CD1c-positive myeloid dendritic cell (primary cell): ENCODE results near the gene RGS6.
A peak's percentile ranks its signal among the peaks of the same experiment; 100 is the strongest.
"Not testable (repeated sequence)": the region's sequence is repeated elsewhere in the genome, so short reads cannot be mapped to it uniquely, and the experiment has no call there.

ENCODE experiments used
- DNase-seq: peaks from one replicate; pipeline ENCODE4 v3.0.0-alpha.2; 2016; ENCODE audit errors: extremely low spot score

The RGS6 gene

DNA sequence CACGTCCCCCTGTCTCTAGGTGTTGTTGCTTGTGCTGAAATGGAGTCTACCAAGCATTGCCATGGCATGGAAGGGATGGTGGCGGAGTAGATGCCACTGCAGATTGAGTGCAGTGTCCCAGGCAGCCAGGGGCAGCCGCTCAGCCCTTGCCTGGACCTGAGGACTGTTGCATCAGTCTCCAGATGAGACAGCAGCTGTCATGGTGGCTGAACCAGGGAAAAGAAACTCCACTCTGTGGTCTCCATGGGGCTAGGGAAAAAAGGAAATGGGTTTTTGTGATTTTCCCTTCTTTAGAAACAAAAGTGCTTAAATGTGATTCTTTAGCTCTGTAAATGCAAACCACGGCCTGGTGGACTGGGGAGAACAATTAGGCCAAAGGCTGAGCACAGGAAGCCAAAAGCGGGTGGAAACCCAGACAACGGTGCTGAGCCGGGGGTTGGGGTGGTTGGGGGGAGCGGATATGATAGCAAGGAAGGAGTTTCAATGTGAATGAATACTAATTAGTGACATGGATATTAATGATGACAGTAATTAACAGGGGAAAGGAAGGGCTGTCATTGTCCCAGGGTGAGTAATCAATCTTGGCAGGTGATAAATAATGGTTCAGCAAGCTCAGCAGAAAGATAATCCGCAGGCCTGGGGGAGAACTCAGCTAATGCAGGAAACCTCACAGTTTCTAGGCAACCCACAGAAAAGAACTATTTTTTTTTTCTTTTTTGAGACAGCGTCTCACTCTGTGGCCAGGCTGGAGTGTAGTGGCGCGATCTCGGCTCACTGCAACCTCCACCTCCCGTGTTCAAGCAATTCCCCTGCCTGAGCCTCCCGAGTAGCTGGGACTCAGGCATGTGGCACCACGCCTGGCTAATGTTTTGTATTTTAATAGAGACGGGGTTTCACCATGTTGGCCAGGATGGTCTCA, 519.1 kb downstream of the RGS6 start:
- peak; percentile 11 for DNase-seq

GRCh38 chr14:72452774-72453173, 520.5 kb downstream of the RGS6 start:
- DNase-seq, result no peak

GRCh38 chr14:72454388-72455160, 522.3 kb downstream of the RGS6 start:
- DNase-seq, result no peak

DNA sequence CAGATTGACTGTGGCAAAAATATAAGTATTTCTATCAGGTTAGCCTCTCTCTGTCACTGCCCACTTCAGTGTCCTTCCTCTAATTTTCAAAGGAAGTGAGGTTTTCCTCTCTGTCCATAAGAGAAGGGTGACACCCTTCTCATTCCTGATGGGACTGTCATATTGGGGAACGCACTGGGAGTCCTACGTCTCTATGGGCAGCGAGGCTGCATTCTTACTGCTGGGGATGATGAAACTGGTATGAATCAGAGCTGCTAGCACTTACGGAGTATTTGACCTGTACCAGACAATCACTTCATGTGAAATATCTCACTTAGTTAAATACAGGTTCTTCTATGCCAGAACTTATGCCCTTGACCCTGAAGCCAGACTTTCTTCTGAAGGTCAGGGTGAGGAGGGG, 525.4 kb downstream of the RGS6 start:
- no peak for DNase-seq

DNA sequence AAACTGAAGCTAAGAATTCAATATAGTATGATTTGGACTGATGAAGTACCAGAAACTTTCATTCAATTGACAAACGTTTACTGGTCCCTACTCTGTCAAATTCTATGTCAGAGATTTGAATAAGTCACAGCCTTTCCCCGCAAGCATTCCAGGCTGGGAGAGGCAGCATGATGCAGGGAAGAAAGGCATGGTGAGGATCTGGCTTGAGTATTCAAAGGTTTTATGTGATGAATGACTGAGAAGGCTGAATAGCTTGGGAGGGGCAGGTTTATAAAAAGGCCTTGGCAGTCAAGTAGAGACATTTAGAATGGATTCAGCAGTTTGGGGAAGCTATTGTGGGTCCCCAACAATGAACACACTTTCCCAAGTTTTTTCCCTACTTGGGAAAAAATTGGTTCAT, 529.8 kb downstream of the RGS6 start:
- no peak for DNase-seq

DNA sequence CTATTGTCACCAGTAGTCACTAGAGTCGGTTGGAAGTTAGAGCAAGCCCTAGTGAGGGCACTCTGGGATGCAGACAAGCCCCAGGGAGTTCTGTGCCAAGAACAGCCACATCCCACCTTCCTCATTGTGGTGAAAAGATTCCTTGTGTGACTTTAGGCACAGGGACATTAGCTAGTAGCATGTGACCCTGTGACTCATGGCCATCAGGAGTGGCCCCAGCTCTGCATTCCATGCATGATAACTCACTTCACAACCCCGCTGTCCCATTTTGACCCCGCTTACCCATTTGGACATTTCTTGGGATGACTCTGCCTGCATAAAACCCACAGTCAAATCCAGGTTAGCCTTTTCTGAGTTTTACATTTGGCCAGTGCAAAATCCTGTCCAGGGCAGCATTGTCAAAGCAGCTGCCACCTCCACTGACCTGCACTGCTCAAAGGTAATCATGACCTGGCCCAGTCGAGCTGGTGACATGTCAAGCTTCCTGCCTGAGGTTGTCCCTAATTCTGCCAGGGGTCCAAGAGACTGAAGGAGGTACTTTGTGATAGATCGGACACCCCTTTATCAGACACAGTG, 531.1 kb downstream of the RGS6 start:
- no peak for DNase-seq

- DNase-seq, result no peak
Observed at GRCh38 chr14:72464226-72464625, 532.0 kb downstream of the RGS6 start.

GRCh38 chr14:72466325-72466724, 534.1 kb downstream of the RGS6 start:
- no peak for DNase-seq

- no peak for DNase-seq
Observed at GRCh38 chr14:72471346-72471745, 539.1 kb downstream of the RGS6 start.

DNA sequence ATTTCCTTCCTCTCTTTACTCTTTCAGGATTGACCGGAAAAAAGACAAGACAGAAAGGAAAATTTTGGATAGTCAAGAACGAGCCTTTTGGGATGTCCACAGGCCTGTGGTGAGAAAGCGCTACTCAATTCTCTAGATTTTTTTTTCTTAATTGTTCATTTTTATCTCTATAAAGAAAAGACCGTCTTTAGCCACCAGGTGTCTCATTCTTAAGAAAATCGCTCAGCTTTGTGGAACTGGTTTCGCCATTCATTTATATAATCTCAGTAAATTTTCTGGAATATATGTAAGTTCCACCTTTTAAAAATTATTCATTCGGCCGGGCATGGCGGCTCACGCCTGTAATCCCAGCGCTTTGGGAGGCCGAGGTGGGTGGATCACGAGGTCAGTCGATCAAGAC, 540.6 kb downstream of the RGS6 start:
- DNase-seq, result no peak

GRCh38 chr14:72476657-72477499, 544.6 kb downstream of the RGS6 start:
- DNase-seq, result peak; percentile 92

DNA sequence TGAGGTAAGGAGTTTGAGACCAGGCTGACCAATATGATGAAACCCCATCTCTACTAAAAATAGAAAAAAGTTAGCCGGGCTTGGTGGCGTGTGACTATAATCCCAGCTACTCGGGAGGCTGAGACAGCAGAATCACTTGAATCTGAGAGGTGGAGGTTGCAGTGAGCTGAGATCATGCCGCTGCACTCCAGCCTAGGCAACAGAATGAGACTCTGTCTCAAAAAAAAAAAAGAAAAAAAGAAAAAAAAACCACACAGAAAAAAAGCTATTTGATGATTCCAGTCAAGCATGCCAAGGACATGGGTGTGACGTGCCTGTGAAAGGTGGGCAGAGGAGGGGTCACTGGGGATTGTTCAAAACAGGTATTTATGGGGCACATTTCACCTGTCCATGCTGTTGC, 545.3 kb downstream of the RGS6 start:
- DNase-seq, result not testable (repeated sequence)

GRCh38 chr14:72478471-72478893, 546.3 kb downstream of the RGS6 start:
- no peak for DNase-seq

- DNase-seq, result no peak
Observed at GRCh38 chr14:72479461-72479931, 547.3 kb downstream of the RGS6 start.

- DNase-seq, result peak; percentile 7
Observed at GRCh38 chr14:72480464-72481243, 548.4 kb downstream of the RGS6 start.

- no peak for DNase-seq
Observed at GRCh38 chr14:72483311-72483710, 551.1 kb downstream of the RGS6 start.

GRCh38 chr14:72485695-72486094, 553.5 kb downstream of the RGS6 start:
- no peak for DNase-seq

DNA sequence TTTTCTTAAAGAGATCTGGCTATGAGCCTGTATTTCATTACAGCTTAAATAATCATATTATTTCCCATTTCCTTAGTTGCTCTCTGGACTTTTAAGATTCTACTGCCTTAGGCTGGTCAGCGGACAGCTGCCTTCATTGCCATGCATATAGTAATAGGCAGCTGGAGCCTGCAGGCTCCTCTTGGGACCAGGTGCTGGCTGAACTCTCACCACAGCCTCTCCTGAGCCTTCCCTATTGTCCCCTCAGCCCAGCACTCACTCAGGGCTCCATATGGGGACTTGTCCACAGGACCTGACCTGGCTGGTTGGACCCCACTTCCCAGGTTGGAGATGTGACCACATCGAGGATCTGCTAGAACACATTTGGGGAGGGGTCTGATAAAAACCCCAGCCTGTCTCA, 556.3 kb downstream of the RGS6 start:
- DNase-seq, result no peak

GRCh38 chr14:72492196-72492595, 560.0 kb downstream of the RGS6 start:
- DNase-seq, result no peak

- DNase-seq, result no peak
Observed at GRCh38 chr14:72495668-72496067, 563.4 kb downstream of the RGS6 start.

GRCh38 chr14:72498646-72499045, 566.4 kb downstream of the RGS6 start:
- DNase-seq, result no peak
